ENCODE measurements around the gene KIAA1586.
"Not testable (repeated sequence)": the region's sequence is repeated elsewhere in the genome, so short reads cannot be mapped to it uniquely, and the experiment has no call there.

Gene KIAA1586

GRCh38 chr6:57047257-57047585, 728 bp downstream of the KIAA1586 start:
- H3K27me3 ChIP-seq (ENCODE audit: control insufficient read depth in 1 of 2, insufficient read depth in 2 of 2, low read length in 2 of 2); H3K4me3 ChIP-seq (ENCODE audit: low read depth in 1 of 2, low read length in 2 of 2); H3K9me3 ChIP-seq (ENCODE audit: low read length); H3K27ac ChIP-seq (ENCODE audit: low read depth, low read length); H3K9ac ChIP-seq (ENCODE audit: low read length); H3K36me3 ChIP-seq (ENCODE audit: insufficient read depth, low read length): not testable (repeated sequence)
- peaks cover 10% of the 10 kb centered on the region for H3K4me1 ChIP-seq (ENCODE audit: insufficient read depth, low read length)

- not testable (repeated sequence) for H3K9ac ChIP-seq (ENCODE audit: low read length); H3K36me3 ChIP-seq (ENCODE audit: insufficient read depth, low read length); H3K4me3 ChIP-seq (ENCODE audit: low read depth in 1 of 2, low read length in 2 of 2); H3K9me3 ChIP-seq (ENCODE audit: low read length); H3K27me3 ChIP-seq (ENCODE audit: control insufficient read depth in 1 of 2, insufficient read depth in 2 of 2, low read length in 2 of 2)
- H3K4me1 ChIP-seq (ENCODE audit: insufficient read depth, low read length) = peaks cover 10% of the 10 kb centered on the region
- H3K27ac ChIP-seq (ENCODE audit: low read depth, low read length) = peak overlapping the region; percentile 13
Measured at GRCh38 chr6:57047859-57048258, 1.4 kb downstream of the KIAA1586 start.

GRCh38 chr6:57048577-57048976, 2.1 kb downstream of the KIAA1586 start:
- H3K4me1 ChIP-seq (ENCODE audit: insufficient read depth, low read length) = peaks cover 10% of the 10 kb centered on the region
- no peak overlapping the region for H3K9ac ChIP-seq (ENCODE audit: low read length)
- H3K9me3 ChIP-seq (ENCODE audit: low read length) = no peaks in the 10 kb centered on the region
- H3K4me3 ChIP-seq (ENCODE audit: low read depth in 1 of 2, low read length in 2 of 2) = no peak overlapping the region
- H3K27ac ChIP-seq (ENCODE audit: low read depth, low read length) = no peak overlapping the region
- peaks cover 16% of the 10 kb centered on the region for H3K36me3 ChIP-seq (ENCODE audit: insufficient read depth, low read length)
- H3K27me3 ChIP-seq (ENCODE audit: control insufficient read depth in 1 of 2, insufficient read depth in 2 of 2, low read length in 2 of 2) = no peaks in the 10 kb centered on the region

GRCh38 chr6:57063847-57064246, 17.4 kb downstream of the KIAA1586 start:
- no peak overlapping the region for H3K27ac ChIP-seq (ENCODE audit: low read depth, low read length)
- no peaks in the 10 kb centered on the region for H3K9me3 ChIP-seq (ENCODE audit: low read length)
- H3K4me3 ChIP-seq (ENCODE audit: low read depth in 1 of 2, low read length in 2 of 2) = no peak overlapping the region
- no peak overlapping the region for H3K9ac ChIP-seq (ENCODE audit: low read length)
- no peaks in the 10 kb centered on the region for H3K27me3 ChIP-seq (ENCODE audit: control insufficient read depth in 1 of 2, insufficient read depth in 2 of 2, low read length in 2 of 2)
- peaks cover 5% of the 10 kb centered on the region for H3K36me3 ChIP-seq (ENCODE audit: insufficient read depth, low read length)
- no peaks in the 10 kb centered on the region for H3K4me1 ChIP-seq (ENCODE audit: insufficient read depth, low read length)

GRCh38 chr6:57064809-57065208, 18.3 kb downstream of the KIAA1586 start:
- Histone ChIP-seq H3K9me3 (ENCODE audit: low read length) (no peaks in the 10 kb centered on the region), H3K4me3 (ENCODE audit: low read depth in 1 of 2, low read length in 2 of 2) (no peak overlapping the region), H3K4me1 (ENCODE audit: insufficient read depth, low read length) (no peaks in the 10 kb centered on the region), H3K27ac (ENCODE audit: low read depth, low read length) (no peak overlapping the region), H3K36me3 (ENCODE audit: insufficient read depth, low read length) (peaks cover 5% of the 10 kb centered on the region), H3K9ac (ENCODE audit: low read length) (no peak overlapping the region), H3K27me3 (ENCODE audit: control insufficient read depth in 1 of 2, insufficient read depth in 2 of 2, low read length in 2 of 2) (no peaks in the 10 kb centered on the region)

GRCh38 chr6:57068061-57068460, 21.6 kb downstream of the KIAA1586 start:
- H3K36me3 ChIP-seq (ENCODE audit: insufficient read depth, low read length) = no peaks in the 10 kb centered on the region
- no peak overlapping the region for H3K27ac ChIP-seq (ENCODE audit: low read depth, low read length)
- H3K27me3 ChIP-seq (ENCODE audit: control insufficient read depth in 1 of 2, insufficient read depth in 2 of 2, low read length in 2 of 2) = no peaks in the 10 kb centered on the region
- no peaks in the 10 kb centered on the region for H3K4me1 ChIP-seq (ENCODE audit: insufficient read depth, low read length)
- H3K9ac ChIP-seq (ENCODE audit: low read length) = no peak overlapping the region
- H3K4me3 ChIP-seq (ENCODE audit: low read depth in 1 of 2, low read length in 2 of 2) = no peak overlapping the region
- no peaks in the 10 kb centered on the region for H3K9me3 ChIP-seq (ENCODE audit: low read length)

- H3K4me3 ChIP-seq (ENCODE audit: low read depth in 1 of 2, low read length in 2 of 2) = no peak overlapping the region
- H3K4me1 ChIP-seq (ENCODE audit: insufficient read depth, low read length) = no peaks in the 10 kb centered on the region
- H3K36me3 ChIP-seq (ENCODE audit: insufficient read depth, low read length) = peaks cover 4% of the 10 kb centered on the region
- H3K9me3 ChIP-seq (ENCODE audit: low read length) = no peaks in the 10 kb centered on the region
- no peaks in the 10 kb centered on the region for H3K27me3 ChIP-seq (ENCODE audit: control insufficient read depth in 1 of 2, insufficient read depth in 2 of 2, low read length in 2 of 2)
- no peak overlapping the region for H3K27ac ChIP-seq (ENCODE audit: low read depth, low read length)
- H3K9ac ChIP-seq (ENCODE audit: low read length) = no peak overlapping the region
Measured at GRCh38 chr6:57069228-57069627, 22.7 kb downstream of the KIAA1586 start.

GRCh38 chr6:57069920-57070331, 23.4 kb downstream of the KIAA1586 start:
- Histone ChIP-seq H3K27me3 (ENCODE audit: control insufficient read depth in 1 of 2, insufficient read depth in 2 of 2, low read length in 2 of 2) (no peaks in the 10 kb centered on the region), H3K36me3 (ENCODE audit: insufficient read depth, low read length) (peaks cover 7% of the 10 kb centered on the region), H3K4me3 (ENCODE audit: low read depth in 1 of 2, low read length in 2 of 2) (no peak overlapping the region), H3K9me3 (ENCODE audit: low read length) (no peaks in the 10 kb centered on the region), H3K9ac (ENCODE audit: low read length) (no peak overlapping the region), H3K4me1 (ENCODE audit: insufficient read depth, low read length) (no peaks in the 10 kb centered on the region), H3K27ac (ENCODE audit: low read depth, low read length) (no peak overlapping the region)

- Histone ChIP-seq H3K36me3 (ENCODE audit: insufficient read depth, low read length) (peaks cover 10% of the 10 kb centered on the region), H3K27ac (ENCODE audit: low read depth, low read length) (no peak overlapping the region), H3K9me3 (ENCODE audit: low read length) (no peaks in the 10 kb centered on the region), H3K27me3 (ENCODE audit: control insufficient read depth in 1 of 2, insufficient read depth in 2 of 2, low read length in 2 of 2) (no peaks in the 10 kb centered on the region), H3K4me1 (ENCODE audit: insufficient read depth, low read length) (no peaks in the 10 kb centered on the region), H3K9ac (ENCODE audit: low read length) (no peak overlapping the region), H3K4me3 (ENCODE audit: low read depth in 1 of 2, low read length in 2 of 2) (no peak overlapping the region)
Measured at GRCh38 chr6:57072108-57072507, 25.6 kb downstream of the KIAA1586 start.

- H3K4me3 ChIP-seq (ENCODE audit: low read depth in 1 of 2, low read length in 2 of 2) = no peak overlapping the region
- no peak overlapping the region for H3K27ac ChIP-seq (ENCODE audit: low read depth, low read length)
- no peaks in the 10 kb centered on the region for H3K4me1 ChIP-seq (ENCODE audit: insufficient read depth, low read length)
- H3K27me3 ChIP-seq (ENCODE audit: control insufficient read depth in 1 of 2, insufficient read depth in 2 of 2, low read length in 2 of 2) = no peaks in the 10 kb centered on the region
- peaks cover 10% of the 10 kb centered on the region for H3K36me3 ChIP-seq (ENCODE audit: insufficient read depth, low read length)
- no peaks in the 10 kb centered on the region for H3K9me3 ChIP-seq (ENCODE audit: low read length)
- no peak overlapping the region for H3K9ac ChIP-seq (ENCODE audit: low read length)
Measured at GRCh38 chr6:57074383-57074782, 27.9 kb downstream of the KIAA1586 start.

GRCh38 chr6:57075092-57075491, 28.6 kb downstream of the KIAA1586 start:
- no peaks in the 10 kb centered on the region for H3K9me3 ChIP-seq (ENCODE audit: low read length)
- no peak overlapping the region for H3K27ac ChIP-seq (ENCODE audit: low read depth, low read length)
- no peaks in the 10 kb centered on the region for H3K27me3 ChIP-seq (ENCODE audit: control insufficient read depth in 1 of 2, insufficient read depth in 2 of 2, low read length in 2 of 2)
- no peak overlapping the region for H3K9ac ChIP-seq (ENCODE audit: low read length)
- H3K36me3 ChIP-seq (ENCODE audit: insufficient read depth, low read length) = peaks cover 10% of the 10 kb centered on the region
- H3K4me1 ChIP-seq (ENCODE audit: insufficient read depth, low read length) = no peaks in the 10 kb centered on the region
- no peak overlapping the region for H3K4me3 ChIP-seq (ENCODE audit: low read depth in 1 of 2, low read length in 2 of 2)

GRCh38 chr6:57078531-57079207, 32.2 kb downstream of the KIAA1586 start:
- Histone ChIP-seq H3K9ac (ENCODE audit: low read length) (no peak overlapping the region), H3K4me1 (ENCODE audit: insufficient read depth, low read length) (no peaks in the 10 kb centered on the region), H3K36me3 (ENCODE audit: insufficient read depth, low read length) (peaks cover 8% of the 10 kb centered on the region), H3K27me3 (ENCODE audit: control insufficient read depth in 1 of 2, insufficient read depth in 2 of 2, low read length in 2 of 2) (no peaks in the 10 kb centered on the region), H3K27ac (ENCODE audit: low read depth, low read length) (no peak overlapping the region), H3K4me3 (ENCODE audit: low read depth in 1 of 2, low read length in 2 of 2) (no peak overlapping the region), H3K9me3 (ENCODE audit: low read length) (no peaks in the 10 kb centered on the region)
